Activated T-helper 1 cell treated with anti-CD3 and anti-CD28 coated beads, Interleukin-2, amount 50 U/mL, for 16 hours (primary cell): Measurements from ENCODE around the gene TERT.

Experiments used
- DNase-seq, 2 donors: peaks; one replicate each; pipeline ENCODE4 v3.0.0-alpha.2; 2020; ENCODE audit warnings: low read depth in 1 of 2, low spot score in 1 of 2

Gene TERT

DNA sequence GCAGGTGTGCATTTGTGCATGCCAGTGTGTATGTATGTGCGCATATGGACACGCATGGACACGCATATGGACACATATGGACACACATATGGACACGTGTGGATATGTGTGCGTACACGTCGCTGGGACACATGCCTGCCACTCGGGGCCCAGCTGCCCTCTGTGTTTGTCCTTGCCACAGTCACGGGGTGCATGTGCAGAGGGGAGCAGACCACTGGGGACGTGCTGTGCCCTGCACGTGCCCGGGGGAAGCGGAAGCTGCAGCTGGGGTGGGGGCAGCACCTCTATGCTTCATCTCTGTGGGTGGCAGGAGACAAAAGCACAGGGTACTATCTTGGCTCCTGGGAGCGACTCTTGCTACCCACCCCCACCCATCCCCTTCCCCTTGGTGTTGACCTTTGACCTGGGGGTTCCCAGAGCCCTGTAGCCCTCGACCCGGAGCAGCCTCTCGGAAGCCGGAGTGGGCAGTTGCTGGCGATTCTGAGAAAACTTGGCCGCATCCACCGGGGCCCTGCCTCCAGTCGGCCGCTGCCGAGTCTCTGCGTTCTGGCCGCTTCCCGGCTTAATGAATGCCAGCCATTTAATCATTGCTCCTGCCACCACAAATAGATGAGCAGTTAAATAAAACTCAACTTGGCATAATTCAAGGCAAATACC is 72.1 kb downstream of the TERT start:
- DNase-seq: no peak

DNA sequence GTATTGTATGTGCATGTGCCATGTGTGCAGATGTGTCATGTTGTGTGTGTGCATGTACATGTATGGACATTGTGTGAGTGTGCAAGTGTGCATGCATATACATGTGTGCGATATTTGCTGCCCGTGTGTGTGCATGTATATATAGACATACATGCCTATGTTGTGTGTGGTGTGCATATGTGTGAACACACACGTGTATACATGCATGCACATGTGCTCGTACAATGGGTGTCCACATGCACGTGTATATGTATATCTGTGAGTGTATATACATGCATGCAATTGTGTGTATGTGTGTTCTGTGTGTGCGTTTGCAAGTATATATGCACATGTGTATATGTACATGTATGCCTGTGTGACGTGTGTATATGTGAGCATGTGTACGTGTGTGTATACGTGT is 72.7 kb downstream of the TERT start:
- no peak for DNase-seq

- no peak for DNase-seq
These were observed 73.1 kb downstream of the TERT start for GRCh38 chr5:1221721-1222120.

DNA sequence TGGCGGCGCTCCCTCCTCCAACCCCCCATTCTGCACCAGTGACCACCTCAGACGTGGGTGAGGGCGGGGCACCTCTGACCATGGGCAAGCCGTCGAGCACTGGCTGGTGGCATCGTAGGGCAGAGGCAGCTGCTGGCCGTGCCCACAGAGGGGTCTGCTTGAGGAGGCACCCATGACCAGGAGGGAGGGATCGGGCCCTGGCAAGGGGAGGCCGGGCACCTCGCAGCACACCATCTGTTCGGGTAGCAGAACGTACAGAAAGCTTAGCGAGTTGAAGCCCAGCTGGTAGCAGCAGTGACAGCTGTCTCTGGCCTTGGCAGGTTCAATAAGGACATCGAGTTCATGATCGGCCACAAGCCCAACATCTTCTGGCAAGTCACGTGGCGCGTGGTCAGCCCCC is 74.0 kb downstream of the TERT start:
- DNase-seq: no peak

GRCh38 chr5:1220351-1220750 is 74.5 kb downstream of the TERT start:
- no peak for DNase-seq

- DNase-seq: no peak
These were observed 75.1 kb downstream of the TERT start for GRCh38 chr5:1219768-1220100.

GRCh38 chr5:1219098-1219767 is 75.6 kb downstream of the TERT start:
- no peak for DNase-seq

DNA sequence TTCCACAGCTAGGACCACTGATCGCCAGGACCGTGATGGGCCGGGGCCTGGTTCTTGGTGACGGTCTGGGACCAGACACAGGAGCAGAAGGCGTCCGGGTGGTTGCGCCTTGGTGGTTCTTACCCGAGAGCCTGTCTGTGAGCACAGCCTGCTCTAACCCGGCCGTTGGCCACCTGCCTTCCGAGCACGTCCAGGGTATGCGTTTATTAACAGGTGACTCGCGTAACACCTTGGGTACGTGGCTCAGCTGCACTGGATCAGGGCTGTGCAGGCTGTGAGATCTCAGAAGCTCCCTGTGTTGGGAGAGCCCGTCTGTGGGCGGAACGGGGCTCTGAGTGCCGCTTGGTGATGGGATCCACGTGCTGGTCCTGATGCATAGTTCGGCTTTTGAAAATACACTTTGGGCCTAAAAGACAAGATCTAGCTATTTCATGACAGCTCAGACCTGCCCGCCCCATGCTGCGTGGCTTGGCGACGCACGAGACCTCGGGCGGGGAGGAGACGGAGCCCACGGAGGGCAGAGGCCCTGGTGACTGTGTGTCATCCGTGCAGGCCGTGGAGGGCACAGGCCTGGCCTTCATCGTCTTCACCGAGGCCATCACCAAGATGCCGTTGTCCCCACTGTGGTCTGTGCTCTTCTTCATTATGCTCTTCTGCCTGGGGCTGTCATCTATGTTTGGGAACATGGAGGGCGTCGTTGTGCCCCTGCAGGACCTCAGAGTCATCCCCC is 76.4 kb downstream of the TERT start:
- no peak for DNase-seq

GRCh38 chr5:1217596-1218206 is 77.2 kb downstream of the TERT start:
- no peak for DNase-seq

- no peak for DNase-seq
These were observed 78.0 kb downstream of the TERT start for GRCh38 chr5:1216918-1217295.

GRCh38 chr5:1216211-1216917 is 78.5 kb downstream of the TERT start:
- DNase-seq: no peak

GRCh38 chr5:1215320-1216096 is 79.4 kb downstream of the TERT start:
- no peak for DNase-seq

DNA sequence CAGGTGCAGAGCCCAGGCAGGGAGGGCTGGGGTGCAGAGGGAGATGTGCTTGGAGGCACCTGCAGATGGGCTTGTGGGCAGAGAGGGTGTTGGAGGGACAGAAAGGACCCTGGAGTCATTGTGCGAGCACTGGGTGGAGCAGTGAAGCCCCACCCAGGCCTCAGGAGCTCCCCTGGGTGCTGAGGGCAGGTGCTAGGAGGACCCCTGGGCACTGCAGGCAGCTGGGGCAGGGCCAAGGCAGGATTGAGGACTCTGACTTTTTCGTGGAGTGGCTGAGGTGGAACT is 80.0 kb downstream of the TERT start:
- no peak for DNase-seq

GRCh38 chr5:1214163-1214935 is 80.5 kb downstream of the TERT start:
- DNase-seq: no peak

GRCh38 chr5:1213508-1214162 is 81.2 kb downstream of the TERT start:
- DNase-seq: no peak

DNA sequence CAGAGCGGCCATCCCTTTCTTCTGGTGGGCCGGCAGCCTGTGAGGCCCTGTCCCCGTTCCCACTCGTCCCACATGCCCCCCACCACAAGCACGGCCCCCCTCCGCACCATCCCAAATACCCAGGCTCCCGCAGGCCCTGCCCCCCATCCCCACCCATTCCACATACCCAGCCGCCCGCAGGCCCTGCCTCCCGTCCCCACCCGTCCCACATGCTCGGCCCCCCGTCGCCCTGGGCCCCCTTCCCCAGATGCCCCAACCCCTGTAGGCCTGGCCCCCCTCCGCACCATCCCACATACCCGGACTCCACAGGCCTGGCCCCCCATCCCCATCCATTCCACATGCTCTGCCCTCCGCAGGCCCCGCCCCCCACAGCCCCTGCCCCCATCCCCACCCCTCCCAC is 82.0 kb downstream of the TERT start:
- DNase-seq: no peak

- no peak for DNase-seq
These were observed 82.6 kb downstream of the TERT start for GRCh38 chr5:1212271-1212670.

GRCh38 chr5:1211701-1212100 is 83.2 kb downstream of the TERT start:
- no peak for DNase-seq

DNA sequence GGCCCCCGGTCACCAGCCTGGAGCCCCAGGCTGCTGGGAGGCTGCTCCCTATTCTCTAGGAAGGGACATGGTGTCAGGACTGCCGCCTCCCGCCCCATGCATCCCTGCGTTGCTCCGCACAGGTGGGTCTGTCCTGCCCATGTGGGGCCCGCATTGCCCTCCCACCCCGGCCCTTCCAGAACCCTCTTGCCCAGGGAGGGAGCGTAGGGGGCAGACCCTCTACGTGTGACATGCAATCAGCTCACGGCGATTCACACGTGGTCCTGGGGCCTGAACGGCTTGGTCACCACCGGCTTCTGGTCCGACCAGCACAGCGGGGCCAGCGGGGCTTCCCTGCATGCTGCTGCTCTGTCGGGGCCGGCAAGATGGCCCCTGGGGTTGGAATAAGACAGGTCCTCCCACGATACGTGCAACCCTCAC is 84.0 kb downstream of the TERT start:
- DNase-seq: no peak
